ENCODE measurements around the gene PRR29.

DNA sequence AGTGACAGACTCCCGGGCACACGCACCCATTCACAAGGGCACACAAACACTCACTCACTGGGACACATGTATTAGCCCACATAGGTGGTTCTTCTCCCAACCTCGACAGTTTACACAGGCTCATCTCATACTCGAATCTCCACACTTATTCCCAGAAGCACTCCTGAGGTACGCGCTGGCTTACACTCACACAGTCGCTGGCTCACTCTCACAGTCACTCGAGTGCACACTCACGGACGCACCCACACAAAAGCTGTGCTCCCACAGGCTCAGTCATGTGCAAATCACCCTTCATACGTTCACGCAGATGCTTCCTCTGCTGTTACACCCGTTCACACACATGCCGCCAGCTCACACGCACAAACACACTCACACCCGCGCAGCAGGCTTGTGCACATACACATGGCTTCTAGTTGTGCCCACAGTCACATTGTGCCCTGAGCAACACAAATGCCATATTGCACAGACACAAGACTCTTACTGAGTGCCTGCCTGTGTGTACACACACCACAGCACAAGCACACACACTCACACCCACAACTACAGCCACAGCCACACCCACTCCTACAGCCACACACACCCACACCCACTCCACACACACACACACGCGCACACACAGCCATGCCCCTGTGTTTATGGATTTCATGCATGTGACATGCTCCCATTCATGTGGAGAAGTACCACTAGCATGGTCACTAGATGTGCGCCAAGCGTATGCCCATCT, 8.4 kb upstream of the PRR29 start:
- TF ChIP-seq, protein P1, sequence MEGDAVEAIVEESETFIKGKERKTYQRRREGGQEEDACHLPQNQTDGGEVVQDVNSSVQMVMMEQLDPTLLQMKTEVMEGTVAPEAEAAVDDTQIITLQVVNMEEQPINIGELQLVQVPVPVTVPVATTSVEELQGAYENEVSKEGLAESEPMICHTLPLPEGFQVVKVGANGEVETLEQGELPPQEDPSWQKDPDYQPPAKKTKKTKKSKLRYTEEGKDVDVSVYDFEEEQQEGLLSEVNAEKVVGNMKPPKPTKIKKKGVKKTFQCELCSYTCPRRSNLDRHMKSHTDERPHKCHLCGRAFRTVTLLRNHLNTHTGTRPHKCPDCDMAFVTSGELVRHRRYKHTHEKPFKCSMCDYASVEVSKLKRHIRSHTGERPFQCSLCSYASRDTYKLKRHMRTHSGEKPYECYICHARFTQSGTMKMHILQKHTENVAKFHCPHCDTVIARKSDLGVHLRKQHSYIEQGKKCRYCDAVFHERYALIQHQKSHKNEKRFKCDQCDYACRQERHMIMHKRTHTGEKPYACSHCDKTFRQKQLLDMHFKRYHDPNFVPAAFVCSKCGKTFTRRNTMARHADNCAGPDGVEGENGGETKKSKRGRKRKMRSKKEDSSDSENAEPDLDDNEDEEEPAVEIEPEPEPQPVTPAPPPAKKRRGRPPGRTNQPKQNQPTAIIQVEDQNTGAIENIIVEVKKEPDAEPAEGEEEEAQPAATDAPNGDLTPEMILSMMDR (IDR thresholded peaks at IDR 0.05; ENCODE audit: low read depth, low read length): no peak
- no peak for TF ChIP-seq EZH2phosphoT487 (IDR thresholded peaks at IDR 0.05; ENCODE audit: low read depth)
